GM10248 (cell line): ENCODE measurements around the gene RPL10.

Experiments
- CTCF ChIA-PET: fragments of 300-600 bp; sonication (Branson Sonifier 250); formaldehyde crosslinking; extraction: SDS; loops from one replicate; lab custom pipeline; 2021; ENCODE audit warnings: antibody characterized with exemption; lab: Yijun Ruan, JAX
- POLR2A ChIA-PET: fragments of 350-650 bp; sonication (Branson Sonifier 250); formaldehyde crosslinking; extraction: SDS; loops from one replicate; lab custom pipeline; 2020; ENCODE audit warnings: antibody characterized with exemption; lab: Yijun Ruan, JAX
- DNase-seq: peaks from one replicate; pipeline ENCODE4 v3.0.0; 2012; ENCODE audit errors: extremely low spot score
- CTCF ChIP-seq: IDR thresholded peaks from 2 replicates; pipeline ENCODE4 v1.5.1; 2012; ENCODE audit warnings: mild to moderate bottlenecking, low read depth; ENCODE audit errors: extremely low read depth, missing control alignments, control extremely low read depth

The RPL10 gene

DNA sequence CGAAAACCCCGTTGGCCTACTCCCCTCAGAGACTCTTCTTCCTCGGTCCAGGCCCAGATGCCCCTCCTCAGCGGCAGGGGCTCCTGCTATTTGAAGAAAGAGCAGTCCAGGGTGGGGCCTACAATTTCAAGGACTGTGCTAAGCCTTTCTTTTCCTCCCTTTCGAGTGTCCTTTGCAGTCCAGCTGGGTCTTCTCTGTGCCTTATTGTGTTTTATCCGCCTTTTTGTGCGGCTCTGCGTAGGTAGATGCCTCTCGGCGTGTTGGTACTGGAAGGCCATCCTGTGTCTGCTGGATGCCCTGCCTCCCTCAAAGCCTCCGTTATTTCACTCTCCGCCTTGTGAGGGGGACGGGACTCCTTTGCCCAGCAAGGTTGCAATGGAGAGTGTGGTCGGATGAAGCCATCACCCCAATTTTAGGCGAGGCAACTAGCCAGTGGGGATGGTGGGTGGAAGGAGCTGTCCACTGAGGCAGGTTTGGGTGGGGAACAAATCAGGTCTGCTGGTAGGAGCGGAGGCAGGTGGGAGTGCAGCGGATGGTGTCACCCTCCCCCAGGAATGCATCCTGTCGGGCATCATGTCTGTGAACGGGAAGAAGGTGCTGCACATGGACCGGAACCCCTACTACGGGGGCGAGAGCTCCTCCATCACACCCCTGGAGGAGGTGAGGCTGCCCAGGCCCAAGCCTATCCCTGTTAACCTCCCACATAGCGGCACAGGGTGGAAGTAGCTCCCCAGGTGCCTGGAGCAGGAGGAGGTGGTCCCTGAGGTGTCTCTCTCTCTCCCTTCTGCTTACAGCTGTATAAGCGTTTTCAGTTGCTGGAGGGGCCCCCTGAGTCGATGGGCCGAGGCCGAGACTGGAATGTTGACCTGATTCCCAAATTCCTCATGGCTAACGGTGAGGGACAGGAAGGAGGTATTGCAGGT lies 40.1 kb downstream of the RPL10 start:
- TF ChIP-seq CTCF, result no peak
- no peak for DNase-seq
- ChIA-PET POLR2A (no interaction called here), CTCF (interaction anchor here (1.8 kb wide), 1 partner anchor 10 kb away, joined by 7 read pairs; the partner anchor contains the start of gene ATP6AP1)

DNA sequence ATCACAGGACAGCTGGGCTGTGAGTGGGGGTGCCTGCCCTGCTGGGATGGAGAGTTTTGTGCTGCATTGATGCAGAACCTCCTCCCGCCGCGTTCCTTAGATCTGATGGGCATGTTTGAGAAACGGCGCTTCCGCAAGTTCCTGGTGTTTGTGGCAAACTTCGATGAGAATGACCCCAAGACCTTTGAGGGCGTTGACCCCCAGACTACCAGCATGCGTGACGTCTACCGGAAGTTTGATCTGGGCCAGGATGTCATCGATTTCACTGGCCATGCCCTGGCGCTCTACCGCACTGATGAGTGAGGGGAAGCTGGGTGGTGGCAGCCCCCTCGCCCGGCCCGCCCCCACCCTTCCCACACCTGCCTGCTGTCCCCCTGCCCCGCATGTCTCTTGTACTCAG lies 41.7 kb downstream of the RPL10 start:
- DNase-seq, result no peak
- no peak for TF ChIP-seq CTCF
- POLR2A ChIA-PET, result no interaction called here
- CTCF ChIA-PET, result interaction anchor here (1.8 kb wide), 1 partner anchor 11 kb away, joined by 7 read pairs; the partner anchor contains the start of gene ATP6AP1

GRCh38 chrX:154440623-154441357 lies 42.6 kb downstream of the RPL10 start:
- DNase-seq, result no peak
- POLR2A ChIA-PET, result no interaction called here
- CTCF ChIA-PET, result interaction anchor here (1.3 kb wide), 1 partner anchor 61 kb away, joined by 3 read pairs; no protein-coding TSS in a partner anchor
- TF ChIP-seq CTCF, result no peak

DNA sequence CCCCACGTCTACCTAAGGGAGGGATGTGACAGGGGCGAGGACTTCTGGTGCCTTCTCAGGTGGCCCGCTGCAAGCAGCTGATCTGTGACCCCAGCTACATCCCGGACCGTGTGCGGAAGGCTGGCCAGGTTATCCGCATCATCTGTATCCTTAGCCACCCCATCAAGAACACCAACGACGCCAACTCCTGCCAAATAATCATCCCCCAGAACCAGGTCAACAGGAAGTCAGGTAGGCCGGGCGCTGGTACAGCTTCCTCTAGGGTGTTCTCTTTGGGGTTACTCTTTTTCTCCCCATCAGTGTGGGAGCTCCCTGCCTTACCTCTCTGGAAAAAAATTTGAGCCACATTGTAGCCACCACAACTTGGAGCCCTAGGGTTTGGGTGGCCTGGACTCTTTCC lies 43.4 kb downstream of the RPL10 start:
- DNase-seq, result no peak
- no peak for TF ChIP-seq CTCF
- ChIA-PET POLR2A (no interaction called here), CTCF (interaction anchor here (1.3 kb wide), 1 partner anchor 61 kb away, joined by 3 read pairs; no protein-coding TSS in a partner anchor)

DNA sequence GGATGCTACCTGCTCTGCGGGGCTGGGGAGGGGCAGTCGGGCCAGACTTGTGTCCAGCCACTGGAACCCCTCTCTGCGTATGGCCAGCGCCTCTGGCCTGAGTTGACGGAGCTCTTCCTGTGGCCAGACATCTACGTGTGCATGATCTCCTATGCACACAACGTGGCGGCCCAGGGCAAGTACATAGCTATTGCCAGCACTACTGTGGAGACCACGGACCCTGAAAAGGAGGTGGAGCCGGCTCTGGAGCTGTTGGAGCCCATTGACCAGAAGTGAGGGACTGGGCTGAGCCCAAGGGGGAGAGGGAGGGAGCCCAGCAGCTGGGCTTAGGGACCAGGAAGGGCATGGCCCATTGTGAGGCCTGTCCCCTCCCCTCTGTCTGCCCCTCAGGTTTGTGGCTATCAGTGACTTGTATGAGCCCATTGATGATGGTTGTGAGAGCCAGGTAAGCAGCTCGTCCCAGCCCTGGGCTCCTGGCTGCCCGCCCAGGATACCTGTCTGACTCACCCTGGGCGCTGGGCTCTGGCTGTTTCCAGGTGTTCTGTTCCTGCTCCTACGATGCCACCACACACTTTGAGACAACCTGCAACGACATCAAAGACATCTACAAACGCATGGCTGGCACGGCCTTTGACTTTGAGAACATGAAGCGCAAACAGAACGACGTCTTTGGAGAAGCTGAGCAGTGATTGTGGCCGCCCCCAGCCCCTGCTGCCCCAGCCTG lies 44.0 kb downstream of the RPL10 start:
- CTCF ChIA-PET, result no interaction called here
- no peak for DNase-seq
- TF ChIP-seq CTCF, result no peak
- POLR2A ChIA-PET, result no interaction called here

DNA sequence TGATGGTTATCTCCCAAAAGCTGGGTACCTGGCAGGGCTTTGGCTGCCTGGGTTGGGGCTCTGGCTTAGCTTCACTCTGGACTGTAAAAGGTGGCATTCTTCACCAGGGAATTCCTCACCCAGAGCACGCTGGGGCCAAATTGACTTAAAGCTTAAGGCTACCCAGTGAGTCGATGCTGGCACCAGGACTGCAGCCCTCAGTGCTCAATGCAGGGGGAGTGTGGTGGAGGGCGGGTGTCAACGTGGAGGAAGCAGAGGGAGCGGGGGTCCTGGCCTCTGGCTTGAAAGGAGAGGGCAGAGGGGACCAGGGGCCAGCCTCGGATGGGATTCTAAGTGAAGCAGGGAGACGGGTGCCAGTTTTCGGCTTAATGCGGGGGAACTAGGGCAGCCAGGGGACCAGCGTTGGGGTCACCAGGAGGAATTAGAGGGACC lies 45.3 kb downstream of the RPL10 start:
- DNase-seq, result no peak
- CTCF ChIA-PET, result no interaction called here
- TF ChIP-seq CTCF, result no peak
- POLR2A ChIA-PET, result no interaction called here
